ENCODE measurements around the gene NRP2. TPM values are rescaled to one million over a fixed set of nuclear protein-coding genes. Genes with fewer than 3 reads are reported as not detected.

The NRP2 gene
- total RNA-seq, 6 donors from 2014 or later, result 61.4 to 99.4 (median 71.8) TPM

DNA sequence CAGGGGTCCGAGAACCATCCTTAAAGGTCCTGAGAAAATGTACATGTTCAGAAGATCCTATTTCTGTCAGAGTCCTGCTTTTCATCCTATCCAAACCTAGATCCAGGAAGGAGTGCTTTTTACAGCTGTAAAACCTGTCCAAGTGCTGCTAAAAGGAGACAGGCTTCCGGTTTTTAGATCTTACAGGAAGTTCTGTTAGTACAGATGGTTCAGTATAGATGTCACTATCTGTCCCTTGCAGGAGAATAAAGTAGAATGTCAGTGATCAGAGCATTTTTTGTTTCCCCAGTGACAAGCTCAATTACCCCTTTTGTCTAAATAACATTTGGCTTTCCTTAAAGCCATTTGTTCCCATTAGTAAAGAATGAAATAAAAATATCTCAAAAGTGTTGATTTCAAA is 98.3 kb downstream of the NRP2 start:
- Histone ChIP-seq H3K27me3 (no peaks in the 10 kb centered on the region), H3K27ac (no peak overlapping the region), H3K4me1 (peaks cover 14 to 19% (median 16%) of the 10 kb centered on the region in 4 donors), H3K36me3 (no peaks in the 10 kb centered on the region), H3K9me3 (no peaks in the 10 kb centered on the region), H3K4me3 (no peak overlapping the region)
- TF ChIP-seq EP300 (IDR thresholded peaks at IDR 0.05) (no peak), POLR2AphosphoS5 (IDR thresholded peaks at IDR 0.05) (no peak), POLR2A (IDR thresholded peaks at IDR 0.05) (no peak)
- TF ChIP-seq, protein P1, sequence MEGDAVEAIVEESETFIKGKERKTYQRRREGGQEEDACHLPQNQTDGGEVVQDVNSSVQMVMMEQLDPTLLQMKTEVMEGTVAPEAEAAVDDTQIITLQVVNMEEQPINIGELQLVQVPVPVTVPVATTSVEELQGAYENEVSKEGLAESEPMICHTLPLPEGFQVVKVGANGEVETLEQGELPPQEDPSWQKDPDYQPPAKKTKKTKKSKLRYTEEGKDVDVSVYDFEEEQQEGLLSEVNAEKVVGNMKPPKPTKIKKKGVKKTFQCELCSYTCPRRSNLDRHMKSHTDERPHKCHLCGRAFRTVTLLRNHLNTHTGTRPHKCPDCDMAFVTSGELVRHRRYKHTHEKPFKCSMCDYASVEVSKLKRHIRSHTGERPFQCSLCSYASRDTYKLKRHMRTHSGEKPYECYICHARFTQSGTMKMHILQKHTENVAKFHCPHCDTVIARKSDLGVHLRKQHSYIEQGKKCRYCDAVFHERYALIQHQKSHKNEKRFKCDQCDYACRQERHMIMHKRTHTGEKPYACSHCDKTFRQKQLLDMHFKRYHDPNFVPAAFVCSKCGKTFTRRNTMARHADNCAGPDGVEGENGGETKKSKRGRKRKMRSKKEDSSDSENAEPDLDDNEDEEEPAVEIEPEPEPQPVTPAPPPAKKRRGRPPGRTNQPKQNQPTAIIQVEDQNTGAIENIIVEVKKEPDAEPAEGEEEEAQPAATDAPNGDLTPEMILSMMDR (IDR thresholded peaks at IDR 0.05), result no peak
- DNase-seq (no peak), ATAC-seq (ENCODE audit: low FRiP score in 2 of 2) (no peak)
- 43 to 56% methylated on average over 2 of the region's 2 CpGs for WGBS, 2 donors

DNA sequence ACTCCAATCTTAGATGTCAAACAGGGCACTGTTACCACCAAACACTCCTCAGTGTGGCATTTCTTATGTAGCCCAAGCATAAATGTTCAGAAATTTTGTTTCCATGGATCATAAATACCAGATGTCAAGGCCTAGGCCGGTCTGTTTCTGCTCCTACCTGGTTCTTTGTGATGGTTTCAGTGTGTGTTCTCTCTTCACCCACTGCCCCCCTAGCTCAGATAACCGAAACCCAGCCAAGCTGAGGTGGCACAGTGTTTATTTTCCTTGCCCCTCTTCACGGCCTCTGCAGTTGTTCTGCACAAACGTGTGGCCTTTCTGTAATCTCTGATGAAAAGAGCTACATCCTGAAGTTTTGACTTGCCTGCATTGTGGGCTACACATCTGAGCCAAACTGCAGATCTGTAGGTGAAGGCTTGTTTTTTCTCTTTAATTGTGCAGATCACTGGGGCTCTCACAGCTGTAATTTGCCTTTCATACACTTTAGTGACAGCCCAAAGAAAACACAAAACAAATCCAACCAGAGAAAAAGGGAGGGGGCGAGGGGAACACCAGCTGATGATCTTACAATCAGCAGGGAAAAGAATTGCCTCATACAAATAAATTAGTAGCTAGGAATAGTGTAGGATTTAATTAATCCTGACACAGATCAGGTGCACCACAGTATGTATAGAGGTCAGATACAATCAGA is 99.1 kb downstream of the NRP2 start:
- Histone ChIP-seq H3K36me3 (no peaks in the 10 kb centered on the region), H3K27ac (peak overlapping the region in 1 of 4 donors; percentile 1), H3K27me3 (no peaks in the 10 kb centered on the region), H3K4me3 (no peak overlapping the region), H3K9me3 (no peaks in the 10 kb centered on the region), H3K4me1 (peaks cover 14 to 24% (median 19%) of the 10 kb centered on the region in 4 donors)
- TF ChIP-seq EP300 (IDR thresholded peaks at IDR 0.05), result no peak
- TF ChIP-seq POLR2AphosphoS5 (IDR thresholded peaks at IDR 0.05), result no peak
- TF ChIP-seq, protein P1 (IDR thresholded peaks at IDR 0.05), result no peak
- ATAC-seq (ENCODE audit: low FRiP score in 2 of 2) (no peak), DNase-seq (no peak)
- WGBS, 2 donors, result 48 to 58% methylated on average over 5 of the region's 5 CpGs

DNA sequence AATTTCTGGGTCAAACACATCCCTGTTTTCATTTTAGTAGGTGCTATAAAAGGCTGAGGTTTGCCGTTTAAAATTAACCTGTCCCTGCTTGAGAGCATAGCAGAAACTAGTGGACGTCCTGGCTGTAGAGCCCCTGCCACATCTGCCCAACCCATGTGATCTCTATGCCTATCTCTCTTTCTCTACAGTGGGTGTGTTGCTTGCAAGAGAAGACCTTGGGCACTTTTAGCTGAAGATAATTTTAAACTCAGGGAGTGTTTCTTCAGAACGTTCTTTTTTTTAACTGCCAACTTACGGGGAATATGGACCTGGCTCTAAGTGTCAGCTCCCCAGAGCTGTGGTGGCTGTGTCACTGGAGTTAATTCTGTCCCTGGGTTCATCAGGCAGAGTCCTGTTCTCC is 100.6 kb downstream of the NRP2 start:
- ATAC-seq (ENCODE audit: low FRiP score in 2 of 2), result no peak
- Histone ChIP-seq H3K36me3 (no peaks in the 10 kb centered on the region), H3K27me3 (no peaks in the 10 kb centered on the region), H3K27ac (no peak overlapping the region), H3K4me3 (no peak overlapping the region), H3K4me1 (peaks cover 14 to 35% (median 25%) of the 10 kb centered on the region in 4 donors), H3K9me3 (no peaks in the 10 kb centered on the region)
- DNase-seq, result no peak
- WGBS, 2 donors, result 80 to 91% methylated on average over 4 of the region's 4 CpGs
- TF ChIP-seq EP300 (IDR thresholded peaks at IDR 0.05) (no peak), POLR2AphosphoS5 (IDR thresholded peaks at IDR 0.05) (no peak)

DNA sequence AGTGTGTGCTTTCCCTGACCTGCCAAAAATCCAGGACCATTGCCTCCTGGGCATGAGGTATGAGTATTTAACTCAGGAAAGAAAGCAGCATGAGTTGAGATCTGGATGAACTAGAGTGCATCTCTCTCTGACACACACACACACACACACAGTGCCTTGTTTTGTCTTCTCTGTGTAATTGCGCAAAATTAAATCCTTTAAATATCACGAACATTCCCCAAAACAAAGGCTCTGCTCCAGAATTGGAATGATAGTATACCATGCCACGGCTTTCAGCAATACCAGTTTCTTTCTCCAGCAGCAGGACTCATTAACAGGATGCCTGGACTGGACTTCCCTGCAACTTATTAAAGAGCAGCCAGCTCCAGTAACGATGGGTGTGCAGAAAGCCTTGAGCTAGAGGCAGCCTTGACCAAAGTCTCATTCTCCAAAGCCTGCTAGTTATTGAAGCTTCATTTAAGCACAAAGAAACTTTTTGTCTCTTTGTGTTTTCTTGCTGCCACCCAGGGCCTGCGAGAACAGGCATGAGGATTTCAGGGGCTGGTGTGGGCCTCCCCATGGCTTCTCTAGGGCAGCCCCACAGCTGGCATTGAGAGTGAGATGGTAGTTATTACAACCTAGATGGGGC is 101.7 kb downstream of the NRP2 start:
- DNase-seq (no peak), ATAC-seq (ENCODE audit: low FRiP score in 2 of 2) (no peak)
- Histone ChIP-seq H3K27ac (peak overlapping the region in 1 of 4 donors; percentile 20), H3K9me3 (no peaks in the 10 kb centered on the region), H3K27me3 (no peaks in the 10 kb centered on the region), H3K36me3 (no peaks in the 10 kb centered on the region), H3K4me1 (peaks cover 14 to 37% (median 25%) of the 10 kb centered on the region in 4 donors), H3K4me3 (no peak overlapping the region)
- WGBS, 2 donors, result 82 to 87% methylated on average over 5 of the region's 5 CpGs
- TF ChIP-seq, protein P1 (IDR thresholded peaks at IDR 0.05), result no peak
- no peak for TF ChIP-seq EP300 (IDR thresholded peaks at IDR 0.05)
- TF ChIP-seq POLR2AphosphoS5 (IDR thresholded peaks at IDR 0.05), result no peak
- no peak for TF ChIP-seq POLR2A (IDR thresholded peaks at IDR 0.05)

DNA sequence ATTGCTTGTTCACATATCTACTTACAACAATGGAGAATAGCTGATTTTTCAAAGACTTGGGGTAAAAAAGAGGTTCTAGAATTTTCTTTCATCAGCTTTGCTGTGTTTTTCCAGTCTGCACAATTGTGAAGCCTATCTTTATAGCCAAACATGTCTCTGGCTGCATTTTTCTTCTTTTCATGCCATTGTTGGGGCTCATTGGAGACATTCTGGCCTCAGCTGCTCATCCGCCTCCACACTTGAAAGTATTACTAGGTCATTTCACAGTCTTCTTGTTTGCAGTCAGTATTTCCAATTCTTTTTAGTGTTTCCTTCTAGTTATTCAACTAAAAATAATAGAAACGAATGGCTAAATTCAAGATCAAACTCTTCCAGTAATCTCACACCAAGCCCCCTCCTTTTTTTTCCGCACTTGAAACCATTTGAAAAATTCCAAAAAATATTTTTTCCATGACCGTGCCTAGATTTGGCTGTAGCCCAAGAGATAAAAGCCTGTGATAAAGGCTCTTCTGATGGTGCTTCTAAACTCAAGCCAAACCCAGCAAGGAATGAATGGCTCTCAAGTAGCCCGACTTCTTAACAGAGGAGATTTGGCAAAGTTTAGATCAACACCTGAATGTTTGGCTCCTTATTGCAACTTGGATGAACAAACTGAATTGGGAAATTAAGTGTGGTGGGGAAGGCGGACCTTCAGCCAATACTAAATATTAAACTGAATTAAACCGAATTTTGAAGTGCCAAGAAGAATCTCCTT is 103.4 kb downstream of the NRP2 start:
- ATAC-seq (ENCODE audit: low FRiP score in 2 of 2), result no peak
- TF ChIP-seq POLR2AphosphoS5 (IDR thresholded peaks at IDR 0.05) (no peak), EP300 (IDR thresholded peaks at IDR 0.05) (peak in 1 of 4 donors; percentile 14)
- Histone ChIP-seq H3K4me3 (no peak overlapping the region), H3K36me3 (no peaks in the 10 kb centered on the region), H3K9me3 (no peaks in the 10 kb centered on the region), H3K27me3 (no peaks in the 10 kb centered on the region), H3K27ac (peak overlapping the region; percentile 39 to 68 (median 58)), H3K4me1 (peaks cover 8 to 37% (median 23%) of the 10 kb centered on the region in 4 donors)
- no peak for DNase-seq
- WGBS, 2 donors, result 49 to 61% methylated on average over 7 of the region's 7 CpGs

Measured in upper lobe of left lung (tissue), 6 donors.